SJSA1 (cell line): ENCODE measurements around the gene SDC3. TPM values are rescaled to one million over a fixed set of nuclear protein-coding genes. Genes with fewer than 3 reads are reported as not detected.

Experiments
- DNase-seq, 2 experiments: peaks; one replicate each; pipeline ENCODE4 v3.0.0-alpha.2; 2015 to 2020; ENCODE audit warnings: low spot score in 2 of 2, low read depth in 1 of 2
- H3K27ac ChIP-seq: fragments of 250-450 bp; sonication (Bioruptor Pico); 2 replicates; pipeline ENCODE4 v1.5.1; 2020; ENCODE audit warnings: mild to moderate bottlenecking, moderate library complexity
- H3K27me3 ChIP-seq: fragments of 250-450 bp; sonication (Bioruptor Pico); replicated peaks from 2 replicates; pipeline ENCODE4 v1.5.1; 2020; ENCODE audit warnings: mild to moderate bottlenecking, moderate library complexity
- H3K36me3 ChIP-seq: fragments of 250-450 bp; sonication (Bioruptor Pico); 2 replicates; pipeline ENCODE4 v1.5.1; 2020; ENCODE audit warnings: mild to moderate bottlenecking
- H3K4me1 ChIP-seq: fragments of 250-450 bp; sonication (Bioruptor Pico); replicated peaks from 2 replicates; pipeline ENCODE4 v1.6.1; 2021; ENCODE audit warnings: mild to moderate bottlenecking
- H3K4me3 ChIP-seq: fragments of 250-450 bp; sonication (Bioruptor Pico); 2 replicates; pipeline ENCODE4 v1.5.1; 2020; ENCODE audit warnings: mild to moderate bottlenecking
- H3K9me3 ChIP-seq: fragments of 250-450 bp; sonication (Bioruptor Pico); replicated peaks from 2 replicates; pipeline ENCODE4 v1.5.1; 2020; ENCODE audit warnings: mild to moderate bottlenecking
- total RNA-seq: library from RNA; depleted of rRNA; stranded (reverse); fragments of >200 nt; shearing (Covaris generic); gene quantifications from 2 replicates; pipeline ENCODE4 v1.2.3, GENCODE V29; 2014

The SDC3 gene
- total RNA-seq, 1 experiment from 2014 or later = 43.6 TPM

- no peak for DNase-seq
- H3K27me3 ChIP-seq = no peaks in the 10 kb centered on the region
- H3K27ac ChIP-seq = peak overlapping the region; percentile 50; the same call in 1 of the 2 replicates
- peaks cover 14% of the 10 kb centered on the region for H3K36me3 ChIP-seq
- H3K4me1 ChIP-seq = peaks cover 58% of the 10 kb centered on the region
- no peak overlapping the region for H3K4me3 ChIP-seq
- H3K9me3 ChIP-seq = no peaks in the 10 kb centered on the region
These were observed 21.7 kb downstream of the SDC3 start for GRCh38 chr1:30886710-30887428.

GRCh38 chr1:30885570-30886522 is 22.7 kb downstream of the SDC3 start:
- peak; percentile 45 to 77 for DNase-seq
- H3K27ac ChIP-seq = peak overlapping the region; percentile 50
- peaks cover 58% of the 10 kb centered on the region for H3K4me1 ChIP-seq

GRCh38 chr1:30884723-30885122 is 23.8 kb downstream of the SDC3 start:
- H3K36me3 ChIP-seq = peaks cover 14% of the 10 kb centered on the region
- H3K9me3 ChIP-seq = no peaks in the 10 kb centered on the region
- no peaks in the 10 kb centered on the region for H3K27me3 ChIP-seq
- peaks cover 60% of the 10 kb centered on the region for H3K4me1 ChIP-seq
- H3K27ac ChIP-seq = no peak overlapping the region
- DNase-seq = no peak
- H3K4me3 ChIP-seq = no peak overlapping the region

More at GRCh38 chr1:30885570-30886522, 22.7 kb downstream of the SDC3 start:
- Histone ChIP-seq H3K36me3 (peaks cover 14% of the 10 kb centered on the region), H3K9me3 (no peaks in the 10 kb centered on the region), H3K4me3 (no peak overlapping the region), H3K27me3 (no peaks in the 10 kb centered on the region)

GRCh38 chr1:30883389-30884172 is 25.0 kb downstream of the SDC3 start:
- Histone ChIP-seq H3K27ac (no peak overlapping the region), H3K4me1 (peaks cover 57% of the 10 kb centered on the region), H3K36me3 (peaks cover 12% of the 10 kb centered on the region), H3K9me3 (no peaks in the 10 kb centered on the region), H3K27me3 (no peaks in the 10 kb centered on the region), H3K4me3 (no peak overlapping the region)
- DNase-seq = no peak

GRCh38 chr1:30882678-30883388 is 25.7 kb downstream of the SDC3 start:
- no peak overlapping the region for H3K27ac ChIP-seq
- no peak for DNase-seq
- no peaks in the 10 kb centered on the region for H3K27me3 ChIP-seq
- H3K4me1 ChIP-seq = peaks cover 49% of the 10 kb centered on the region
- H3K9me3 ChIP-seq = no peaks in the 10 kb centered on the region
- H3K4me3 ChIP-seq = no peak overlapping the region
- peaks cover 13% of the 10 kb centered on the region; the same call in 1 of the 2 replicates for H3K36me3 ChIP-seq

- Histone ChIP-seq H3K36me3 (peaks cover 11% of the 10 kb centered on the region), H3K4me1 (peaks cover 36% of the 10 kb centered on the region), H3K27ac (no peak overlapping the region), H3K4me3 (no peak overlapping the region), H3K27me3 (no peaks in the 10 kb centered on the region), H3K9me3 (no peaks in the 10 kb centered on the region)
- DNase-seq = no peak
These were observed 27.0 kb downstream of the SDC3 start for GRCh38 chr1:30881319-30882181.

GRCh38 chr1:30880678-30881318 is 27.8 kb downstream of the SDC3 start:
- Histone ChIP-seq H3K4me1 (peaks cover 29% of the 10 kb centered on the region), H3K36me3 (peaks cover 12% of the 10 kb centered on the region), H3K27ac (no peak overlapping the region), H3K4me3 (no peak overlapping the region), H3K27me3 (no peaks in the 10 kb centered on the region), H3K9me3 (no peaks in the 10 kb centered on the region)
- no peak for DNase-seq

GRCh38 chr1:30879940-30880677 is 28.4 kb downstream of the SDC3 start:
- Histone ChIP-seq H3K4me3 (no peak overlapping the region), H3K27ac (no peak overlapping the region), H3K27me3 (no peaks in the 10 kb centered on the region), H3K4me1 (peaks cover 22% of the 10 kb centered on the region), H3K9me3 (no peaks in the 10 kb centered on the region), H3K36me3 (peaks cover 14% of the 10 kb centered on the region)
- no peak for DNase-seq

- Histone ChIP-seq H3K4me1 (peaks cover 13% of the 10 kb centered on the region), H3K9me3 (no peaks in the 10 kb centered on the region), H3K27ac (no peak overlapping the region), H3K36me3 (peaks cover 23% of the 10 kb centered on the region), H3K27me3 (no peaks in the 10 kb centered on the region), H3K4me3 (no peak overlapping the region)
- DNase-seq = no peak
These were observed 29.3 kb downstream of the SDC3 start for GRCh38 chr1:30879126-30879786.

GRCh38 chr1:30878559-30878958 is 30.0 kb downstream of the SDC3 start:
- H3K9me3 ChIP-seq = no peaks in the 10 kb centered on the region
- H3K4me3 ChIP-seq = no peak overlapping the region
- peaks cover 30% of the 10 kb centered on the region for H3K36me3 ChIP-seq
- no peak for DNase-seq
- H3K27me3 ChIP-seq = no peaks in the 10 kb centered on the region
- H3K4me1 ChIP-seq = peaks cover 9% of the 10 kb centered on the region
- H3K27ac ChIP-seq = no peak overlapping the region

- Histone ChIP-seq H3K27ac (no peak overlapping the region), H3K4me3 (no peak overlapping the region), H3K4me1 (peaks cover 9% of the 10 kb centered on the region), H3K36me3 (peaks cover 33% of the 10 kb centered on the region), H3K27me3 (no peaks in the 10 kb centered on the region), H3K9me3 (no peaks in the 10 kb centered on the region)
- DNase-seq = no peak
These were observed 30.5 kb downstream of the SDC3 start for GRCh38 chr1:30878016-30878415.
